GM04504 (cell line): ENCODE measurements around the gene YIF1B.

Experiments used
- DNase-seq: peaks from one replicate; pipeline ENCODE4 v3.0.0-alpha.2; 2012; ENCODE audit warnings: low read depth

The YIF1B gene

GRCh38 chr19:38333245-38333644 is 17.5 kb upstream of the YIF1B start:
- DNase-seq = no peak

GRCh38 chr19:38331728-38332127 is 16.0 kb upstream of the YIF1B start:
- DNase-seq = no peak

- DNase-seq = no peak
Measured at GRCh38 chr19:38329651-38330050, 13.9 kb upstream of the YIF1B start.

- DNase-seq = no peak
Measured at GRCh38 chr19:38326591-38326990, 10.8 kb upstream of the YIF1B start.

GRCh38 chr19:38324431-38324830 is 8.7 kb upstream of the YIF1B start:
- DNase-seq = no peak

- no peak for DNase-seq
Measured at GRCh38 chr19:38323291-38323690, 7.5 kb upstream of the YIF1B start.

GRCh38 chr19:38321646-38322196 is 6.0 kb upstream of the YIF1B start:
- DNase-seq = no peak

GRCh38 chr19:38320969-38321339 is 5.2 kb upstream of the YIF1B start:
- no peak for DNase-seq

- no peak for DNase-seq
Measured at GRCh38 chr19:38319421-38320258, 3.9 kb upstream of the YIF1B start, which contains the start of gene KCNK6. Gene KCNK6, plus strand, starts transcription at chr19:38319845. Its CDS starts 106 bp downstream, at chr19:38319951.

- DNase-seq = no peak
Measured at GRCh38 chr19:38318660-38319059, 2.9 kb upstream of the YIF1B start.

GRCh38 chr19:38317104-38317612 is 1.4 kb upstream of the YIF1B start:
- DNase-seq = no peak

- DNase-seq = no peak
Measured at GRCh38 chr19:38316477-38317067, 825 bp upstream of the YIF1B start.

- DNase-seq = no peak
Measured at GRCh38 chr19:38310986-38311385, 4.8 kb downstream of the YIF1B start.

- no peak for DNase-seq
Measured at GRCh38 chr19:38310279-38310670, 5.5 kb downstream of the YIF1B start.

GRCh38 chr19:38309615-38310278 is 6.0 kb downstream of the YIF1B start:
- DNase-seq = no peak

GRCh38 chr19:38308926-38309614 is 6.7 kb downstream of the YIF1B start:
- no peak for DNase-seq

GRCh38 chr19:38308006-38308766 is 7.6 kb downstream of the YIF1B start:
- DNase-seq = no peak

- no peak for DNase-seq
Measured at GRCh38 chr19:38307597-38307996, 8.2 kb downstream of the YIF1B start.

- no peak for DNase-seq
Measured at GRCh38 chr19:38307076-38307475, 8.7 kb downstream of the YIF1B start.

- no peak for DNase-seq
Measured at GRCh38 chr19:38306236-38306635, 9.5 kb downstream of the YIF1B start.

- DNase-seq = no peak
Measured at GRCh38 chr19:38304866-38305429, 10.8 kb downstream of the YIF1B start.
